ENCODE data around the gene DHDH.
A peak's percentile ranks its signal among the peaks of the same experiment; 100 is the strongest.
"Not testable (repeated sequence)": the region's sequence is repeated elsewhere in the genome, so short reads cannot be mapped to it uniquely, and the experiment has no call there.

Gene DHDH

DNA sequence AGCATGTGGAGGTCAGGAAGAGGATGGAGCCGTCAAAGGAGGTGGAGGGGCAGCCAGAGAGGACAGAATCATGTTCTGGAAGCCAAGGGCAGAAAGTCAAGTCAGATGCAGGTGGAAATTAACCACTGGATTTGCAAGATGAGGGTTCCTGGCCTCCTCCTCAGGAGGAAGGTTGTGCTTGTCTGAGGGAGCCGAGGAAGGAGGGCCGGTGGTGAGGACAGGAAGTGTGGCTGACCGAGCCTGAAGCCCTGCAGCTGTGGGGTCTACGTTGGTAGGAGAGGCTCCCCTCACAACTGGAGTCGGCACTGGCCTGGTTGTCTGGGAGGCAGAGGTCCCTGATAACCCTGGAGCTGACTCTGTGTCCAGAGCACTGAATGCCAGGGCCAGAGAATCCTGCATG lies 15.4 kb upstream of the DHDH start:
- DNase-seq, result no peak

DNA sequence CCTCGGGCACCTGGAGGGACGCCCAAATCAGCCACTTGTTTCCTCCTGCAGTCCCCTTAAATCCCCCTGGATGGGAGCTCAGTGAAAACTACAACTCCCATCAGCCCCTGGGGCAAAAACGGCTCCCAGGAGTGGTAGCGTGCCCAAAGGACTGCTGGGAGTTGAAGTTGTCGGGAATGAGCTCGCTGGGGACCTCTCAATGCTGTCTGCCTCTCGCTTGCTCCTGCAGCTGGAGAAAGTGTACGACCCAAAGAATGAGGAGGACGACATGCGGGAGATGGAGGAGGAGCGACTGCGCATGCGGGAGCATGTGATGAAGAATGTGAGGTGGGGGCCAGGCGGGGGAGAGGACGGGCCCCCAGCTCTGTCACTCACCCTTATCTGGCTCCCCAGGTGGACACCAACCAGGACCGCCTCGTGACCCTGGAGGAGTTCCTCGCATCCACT lies 14.7 kb upstream of the DHDH start:
- peak in 1 of 14 donors; percentile 13 for DNase-seq

GRCh38 chr19:48919271-48919670 lies 14.2 kb upstream of the DHDH start:
- not testable (repeated sequence) for DNase-seq

GRCh38 chr19:48920949-48921348 lies 12.6 kb upstream of the DHDH start:
- no peak for DNase-seq

- DNase-seq, result no peak
Observed at GRCh38 chr19:48921721-48922500, 11.6 kb upstream of the DHDH start.

DNA sequence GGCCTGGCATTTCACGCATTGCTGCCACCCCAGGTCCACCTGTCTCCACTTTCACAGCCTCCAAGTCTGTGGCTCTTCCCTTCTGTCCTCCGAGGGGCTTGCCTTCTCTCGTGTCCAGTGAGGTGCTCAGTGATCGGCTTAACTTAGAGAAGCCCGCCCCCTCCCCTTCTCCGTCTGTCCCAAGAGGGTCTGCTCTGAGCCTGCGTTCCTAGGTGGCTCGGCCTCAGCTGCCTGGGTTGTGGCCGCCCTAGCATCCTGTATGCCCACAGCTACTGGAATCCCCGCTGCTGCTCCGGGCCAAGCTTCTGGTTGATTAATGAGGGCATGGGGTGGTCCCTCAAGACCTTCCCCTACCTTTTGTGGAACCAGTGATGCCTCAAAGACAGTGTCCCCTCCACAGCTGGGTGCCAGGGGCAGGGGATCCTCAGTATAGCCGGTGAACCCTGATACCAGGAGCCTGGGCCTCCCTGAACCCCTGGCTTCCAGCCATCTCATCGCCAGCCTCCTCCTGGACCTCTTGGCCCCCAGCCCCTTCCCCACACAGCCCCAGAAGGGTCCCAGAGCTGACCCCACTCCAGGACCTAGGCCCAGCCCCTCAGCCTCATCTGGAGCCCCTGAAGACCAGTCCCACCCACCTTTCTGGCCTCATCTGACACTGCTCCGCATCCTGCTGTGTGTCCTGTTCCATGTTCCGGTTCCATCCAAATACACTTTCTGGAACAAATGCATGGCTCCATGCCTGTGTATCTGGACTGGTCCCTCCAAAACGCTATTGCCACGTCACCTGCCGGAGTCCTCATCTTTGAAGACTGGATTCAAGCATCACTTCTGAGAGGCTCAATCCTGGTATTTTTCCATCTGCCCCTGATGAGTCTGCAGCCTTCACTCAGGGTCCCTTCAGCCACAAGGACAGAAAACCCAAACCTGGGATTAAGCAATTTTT lies 10.7 kb upstream of the DHDH start:
- DNase-seq, result peak in 1 of 14 donors; percentile 54

DNA sequence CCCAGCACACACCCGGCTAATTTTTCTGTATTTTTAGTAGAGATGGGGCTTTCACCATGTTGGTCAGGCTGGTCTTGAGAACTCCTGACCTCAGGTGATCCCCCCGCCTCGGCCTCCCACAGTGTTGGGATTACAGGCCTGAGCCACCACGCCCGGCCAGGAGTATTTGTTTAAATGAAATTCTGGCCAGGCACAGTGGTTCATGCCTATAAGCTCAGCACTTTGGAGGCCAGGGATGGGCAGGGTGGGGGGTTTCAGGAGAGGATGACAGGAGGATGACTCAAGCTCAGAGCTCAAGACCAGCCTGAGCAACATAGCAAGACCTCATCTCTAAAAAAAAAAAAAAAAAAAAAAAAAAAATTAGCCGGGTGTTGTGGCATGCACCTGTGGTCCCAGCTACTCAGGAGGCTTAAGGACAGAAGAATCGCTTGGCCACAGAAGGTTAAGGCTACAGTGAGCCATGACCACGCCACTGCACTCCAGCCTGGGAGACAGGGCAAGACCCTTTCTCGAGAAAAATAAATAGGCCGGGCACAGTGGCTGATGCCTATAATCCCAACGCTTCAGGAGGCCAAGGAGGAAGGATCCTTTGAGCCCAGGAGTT lies 8.2 kb upstream of the DHDH start:
- no peak for DNase-seq

GRCh38 chr19:48925890-48926289 lies 7.6 kb upstream of the DHDH start:
- DNase-seq, result not testable (repeated sequence)

GRCh38 chr19:48926909-48927308 lies 6.6 kb upstream of the DHDH start:
- peak in 7 of 14 donors; percentile 2 to 42 (median 14) for DNase-seq

GRCh38 chr19:48927692-48928091 lies 5.8 kb upstream of the DHDH start:
- not testable (repeated sequence) for DNase-seq

DNA sequence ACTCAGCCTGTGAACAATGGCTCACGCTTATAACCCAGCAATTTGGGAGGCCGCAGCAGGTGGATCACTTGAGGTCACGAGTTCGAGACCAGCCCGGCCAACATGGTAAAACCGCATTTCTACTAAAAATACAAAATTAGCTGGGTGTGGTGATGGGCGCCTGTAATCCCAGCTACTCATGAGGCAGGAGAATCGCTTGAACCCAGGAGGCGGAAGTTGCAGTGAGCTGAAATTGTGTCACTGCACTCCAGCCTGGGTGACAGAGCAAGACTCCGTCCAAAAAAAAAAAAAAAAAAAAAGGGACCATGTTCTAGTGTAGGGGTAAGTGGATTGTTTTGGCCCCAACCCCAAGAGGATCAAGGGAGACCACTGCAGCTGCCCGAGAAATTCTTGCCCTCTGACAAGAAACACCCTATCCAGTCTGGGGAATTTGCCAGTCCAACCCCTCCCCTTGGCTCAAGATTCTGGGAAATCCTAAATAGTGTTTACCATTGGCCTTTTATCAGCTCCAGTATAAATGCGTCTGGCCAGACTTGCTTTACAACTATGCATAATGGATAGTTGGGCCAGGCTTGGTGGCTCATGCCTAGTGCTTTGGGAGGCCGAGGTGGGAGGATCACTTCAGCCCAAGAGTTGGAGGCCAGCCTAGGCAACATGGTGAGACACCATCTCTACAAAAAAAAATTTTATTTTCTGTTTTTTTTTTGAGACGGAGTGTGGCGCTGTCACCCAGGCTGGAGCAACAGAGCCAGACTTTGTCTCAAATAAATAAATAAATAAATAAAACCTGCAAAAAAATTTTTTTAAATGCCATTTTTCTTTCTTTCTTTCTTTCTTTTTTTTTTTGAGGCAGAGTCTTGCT lies 5.1 kb upstream of the DHDH start:
- DNase-seq, result no peak

- no peak for DNase-seq
Observed at GRCh38 chr19:48934837-48935236, 1.3 kb downstream of the DHDH start.

DNA sequence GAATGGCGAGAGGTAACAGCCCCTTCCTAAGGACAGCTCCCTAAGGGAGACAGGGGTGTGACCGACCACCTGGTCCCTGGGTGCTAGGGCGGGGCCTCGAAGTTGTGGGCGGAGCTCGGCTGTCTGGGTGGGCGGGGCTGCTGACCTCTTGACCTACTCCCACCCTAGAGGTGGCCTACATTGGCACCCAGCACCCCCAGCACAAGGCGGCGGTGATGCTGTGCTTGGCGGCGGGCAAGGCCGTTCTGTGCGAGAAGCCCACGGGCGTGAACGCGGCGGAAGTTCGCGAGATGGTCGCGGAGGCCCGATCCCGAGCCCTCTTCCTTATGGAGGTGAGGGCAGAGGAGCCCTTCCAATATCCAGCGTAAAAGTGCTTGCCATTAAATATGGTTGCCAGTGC lies 2.4 kb downstream of the DHDH start:
- DNase-seq, result no peak

DNA sequence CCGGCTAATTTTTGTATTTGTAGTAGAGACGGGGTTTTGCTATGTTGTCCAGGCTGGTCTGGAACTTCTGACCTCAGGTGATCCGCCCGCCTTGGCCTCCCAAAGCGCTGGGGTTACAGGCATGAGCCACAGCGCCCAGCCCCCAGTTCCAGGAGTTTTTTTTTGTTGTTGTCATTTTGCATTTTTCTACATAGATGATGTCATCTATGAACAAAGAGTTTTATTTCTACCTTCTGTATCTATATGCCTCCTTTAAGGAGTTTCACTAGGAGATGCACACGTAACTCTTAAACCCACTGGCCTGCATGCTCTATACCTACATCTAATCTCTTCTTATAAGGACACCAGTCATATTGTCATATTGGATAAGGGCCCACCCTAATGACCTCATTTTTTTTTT lies 4.8 kb downstream of the DHDH start:
- DNase-seq, result no peak

GRCh38 chr19:48940902-48941301 lies 7.4 kb downstream of the DHDH start:
- DNase-seq, result no peak

DNA sequence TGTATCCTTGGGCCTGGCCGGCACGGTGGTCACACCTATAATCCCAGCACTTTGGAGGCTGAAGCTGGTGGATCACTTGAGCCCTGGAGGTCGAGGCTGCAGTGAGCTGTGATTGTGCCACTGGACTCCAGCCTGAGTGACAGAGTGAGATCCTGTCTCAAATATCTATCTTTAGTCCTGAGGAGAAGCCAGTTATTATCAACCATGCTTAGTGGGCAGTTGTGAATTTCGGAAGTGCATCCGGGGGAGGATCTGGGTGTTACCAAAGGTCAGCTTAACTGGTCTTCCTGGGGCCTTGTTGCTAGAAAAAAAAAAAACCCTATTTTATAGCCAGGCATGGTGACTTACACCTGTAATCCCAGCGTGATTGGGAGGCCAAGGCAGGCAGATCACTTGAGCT lies 9.6 kb downstream of the DHDH start:
- DNase-seq, result no peak

DNA sequence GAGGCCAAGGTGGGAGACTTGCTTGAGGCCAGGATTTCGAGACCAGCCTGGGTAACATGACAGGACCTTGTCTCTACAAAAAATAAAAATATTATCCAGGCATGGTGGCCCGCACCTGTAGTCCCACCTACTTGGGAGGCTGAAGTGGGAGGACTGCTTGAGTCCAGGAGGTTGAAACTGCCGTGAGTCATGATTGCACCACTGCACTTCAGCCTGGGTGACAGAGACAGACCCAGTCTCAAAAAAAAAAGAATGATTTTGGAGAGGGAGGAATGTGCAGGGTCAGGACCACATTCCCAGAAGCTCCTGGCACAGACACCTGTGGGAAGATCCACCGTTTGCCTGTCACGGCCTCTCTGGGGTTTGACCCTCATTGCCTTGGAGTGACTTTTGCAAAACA lies 11.9 kb downstream of the DHDH start:
- no peak for DNase-seq

GRCh38 chr19:48945817-48946216 lies 12.3 kb downstream of the DHDH start:
- no peak for DNase-seq

DNA sequence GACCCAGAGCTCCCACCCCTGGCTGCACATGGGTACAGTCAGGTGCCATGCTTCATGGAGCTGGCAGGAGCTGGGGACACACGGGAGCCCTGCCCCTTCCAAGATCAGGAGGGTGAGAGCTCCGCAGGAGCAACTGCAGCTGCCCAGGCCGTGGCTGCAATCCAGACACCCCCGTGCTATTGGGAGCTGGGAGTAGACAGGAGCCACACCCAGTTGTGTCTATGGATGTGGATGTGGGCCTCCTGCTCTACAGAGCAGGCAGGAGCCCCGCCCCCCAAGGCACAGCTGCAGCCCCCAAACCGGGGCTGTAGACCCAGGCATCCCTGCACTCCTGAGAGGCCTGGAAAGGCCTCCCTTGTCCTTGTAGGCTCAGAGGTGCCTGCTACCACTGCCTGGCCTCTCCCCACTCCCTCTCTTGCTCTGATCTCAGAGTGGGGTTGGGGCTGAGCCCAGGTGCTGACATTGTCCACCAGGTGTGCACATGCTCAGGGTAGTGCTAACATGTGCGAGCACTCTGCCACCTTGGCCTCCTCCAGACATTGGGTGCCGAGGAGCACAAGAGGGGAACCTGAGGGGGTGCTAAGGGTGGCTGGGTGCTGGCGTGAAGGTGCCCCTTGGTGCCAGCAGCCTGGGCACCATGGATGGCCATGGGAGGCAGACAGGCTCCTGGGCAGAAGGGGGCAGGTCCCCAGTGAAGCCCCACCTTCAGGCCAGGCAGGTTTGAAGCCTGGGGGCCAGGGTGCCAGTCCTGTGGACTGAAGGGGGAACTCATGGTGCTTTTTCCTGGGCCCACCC lies 13.2 kb downstream of the DHDH start:
- DNase-seq, result no peak

GRCh38 chr19:48947258-48947542 lies 13.7 kb downstream of the DHDH start:
- DNase-seq, result no peak

GRCh38 chr19:48950159-48950558 lies 16.7 kb downstream of the DHDH start:
- no peak for DNase-seq

All from C1 segment of cervical spinal cord (tissue), 14 donors.